Suppressor macrophage (primary cell): Measurements from ENCODE around the gene HOXD3.

Experiments used
- DNase-seq, 4 experiments: peaks; one replicate each; pipeline ENCODE4 v3.0.0-alpha.2; 2020 to 2022
- total RNA-seq, 17 experiments: gene quantifications; one replicate each; lab custom pipeline; 2026; ENCODE audit warnings: mixed read lengths in 6 of 17, inconsistent platforms in 3 of 17; lab: John Stamatoyannopoulos, UW

Gene HOXD3
- 0 to 0.99 (median 0) reads per million in 17 experiments for total RNA-seq

DNA sequence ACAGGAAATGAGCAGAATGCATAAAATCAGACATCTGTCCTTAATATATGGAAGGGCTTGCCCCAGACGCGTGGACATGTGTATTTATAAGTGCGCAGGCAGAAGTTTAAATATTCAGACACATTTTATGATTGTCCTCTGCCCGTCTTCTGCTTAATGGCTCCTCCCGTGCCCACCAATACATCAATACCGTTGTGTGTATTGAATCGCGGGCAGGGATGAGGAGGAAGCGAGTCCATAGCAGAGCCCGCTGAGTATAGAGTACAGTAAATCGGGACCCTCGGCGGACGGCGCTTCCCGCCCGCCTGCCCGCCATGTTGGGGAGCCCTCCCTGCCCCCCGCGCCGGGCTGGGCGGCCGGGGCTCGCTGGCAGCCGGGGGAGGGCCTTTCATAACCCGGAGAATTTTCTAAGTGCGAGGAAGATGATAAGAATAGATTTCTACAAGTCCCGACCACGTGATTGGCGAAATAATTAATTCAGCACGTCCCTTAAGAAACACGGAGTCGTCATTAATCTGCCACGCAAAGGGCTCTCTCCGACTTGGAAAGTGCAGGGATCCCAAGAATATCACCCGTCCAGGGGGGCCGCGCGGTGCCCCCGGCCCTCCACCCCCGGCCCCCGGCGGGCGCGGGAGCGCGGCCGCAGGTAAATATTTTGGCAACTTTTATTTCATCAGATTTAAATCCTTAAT lies at the start of gene HOXD3:
TSS of gene HOXD3 (plus strand) at position 501 of the 692 bp plus-strand sequence. CDS start 11,808 bp downstream, outside the sequence.
- no peak for DNase-seq

DNA sequence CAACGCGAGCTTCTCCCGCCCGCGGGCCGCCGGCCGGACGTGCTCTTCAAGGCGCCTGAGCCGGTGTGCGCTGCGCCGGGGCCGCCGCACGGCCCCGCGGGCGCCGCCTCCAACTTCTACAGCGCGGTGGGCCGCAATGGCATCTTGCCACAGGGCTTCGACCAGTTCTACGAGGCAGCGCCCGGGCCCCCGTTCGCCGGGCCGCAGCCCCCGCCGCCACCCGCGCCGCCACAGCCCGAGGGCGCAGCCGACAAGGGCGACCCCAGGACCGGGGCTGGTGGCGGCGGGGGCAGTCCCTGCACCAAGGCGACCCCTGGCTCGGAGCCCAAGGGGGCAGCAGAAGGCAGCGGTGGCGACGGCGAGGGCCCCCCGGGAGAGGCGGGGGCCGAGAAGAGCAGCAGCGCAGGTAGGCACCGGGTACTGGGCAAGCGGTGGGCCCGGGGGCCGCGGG lies 49.4 kb upstream of the HOXD3 start:
- peak in 1 of 4 experiments; percentile 36 for DNase-seq

DNA sequence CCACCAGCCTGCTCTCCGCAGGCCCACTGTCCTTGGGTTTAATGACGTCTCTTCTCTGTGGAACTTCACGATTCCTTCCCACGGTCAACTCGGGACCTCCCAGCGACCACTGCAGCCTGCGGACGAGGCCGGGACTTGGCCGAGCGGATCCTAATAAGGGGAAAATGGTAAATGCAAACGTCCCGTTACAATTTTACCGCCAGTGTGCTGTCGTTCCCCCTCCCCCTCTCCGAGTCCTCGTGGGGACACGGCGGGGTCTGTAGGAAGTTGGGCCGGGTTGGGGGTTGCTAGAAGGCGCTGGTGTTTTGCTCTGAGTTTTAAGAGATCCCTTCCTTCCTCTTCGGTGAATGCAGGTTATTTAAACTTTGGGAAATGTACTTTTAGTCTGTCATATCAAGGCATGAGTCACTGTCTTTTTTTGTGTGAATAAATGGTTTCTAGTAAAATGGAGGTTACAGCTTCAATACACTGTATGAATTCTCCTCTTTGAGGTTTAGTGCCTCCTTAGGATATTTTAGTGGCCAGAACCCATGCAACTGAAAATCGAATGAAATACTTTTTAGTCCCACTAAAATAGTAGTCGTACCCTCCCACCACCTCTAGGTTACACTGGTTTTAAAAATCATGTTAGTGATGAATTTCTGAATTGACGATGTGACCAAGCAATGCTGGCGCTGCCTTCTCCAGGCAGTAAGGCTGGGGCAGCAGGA lies 47.8 kb upstream of the HOXD3 start:
- DNase-seq, result no peak

DNA sequence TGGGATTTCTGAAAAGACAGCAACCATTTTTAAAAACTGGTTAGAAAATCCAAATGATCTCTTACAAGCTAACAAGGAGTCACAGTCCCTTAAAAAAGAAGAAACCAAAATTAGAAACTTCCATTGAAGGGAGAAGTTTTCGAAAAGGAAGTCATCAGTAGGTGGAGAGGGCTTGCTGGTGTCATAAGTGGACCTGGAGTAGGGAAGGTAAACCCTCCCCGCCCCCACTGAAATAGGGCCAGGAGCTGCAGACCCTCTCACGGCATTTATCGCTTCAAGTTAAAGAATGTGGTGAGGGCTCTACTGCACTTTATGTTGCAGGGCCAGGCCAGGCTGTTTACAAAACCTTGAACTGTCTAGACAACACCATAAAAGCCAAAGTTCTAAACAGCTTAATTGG lies 47.2 kb upstream of the HOXD3 start:
- no peak for DNase-seq

DNA sequence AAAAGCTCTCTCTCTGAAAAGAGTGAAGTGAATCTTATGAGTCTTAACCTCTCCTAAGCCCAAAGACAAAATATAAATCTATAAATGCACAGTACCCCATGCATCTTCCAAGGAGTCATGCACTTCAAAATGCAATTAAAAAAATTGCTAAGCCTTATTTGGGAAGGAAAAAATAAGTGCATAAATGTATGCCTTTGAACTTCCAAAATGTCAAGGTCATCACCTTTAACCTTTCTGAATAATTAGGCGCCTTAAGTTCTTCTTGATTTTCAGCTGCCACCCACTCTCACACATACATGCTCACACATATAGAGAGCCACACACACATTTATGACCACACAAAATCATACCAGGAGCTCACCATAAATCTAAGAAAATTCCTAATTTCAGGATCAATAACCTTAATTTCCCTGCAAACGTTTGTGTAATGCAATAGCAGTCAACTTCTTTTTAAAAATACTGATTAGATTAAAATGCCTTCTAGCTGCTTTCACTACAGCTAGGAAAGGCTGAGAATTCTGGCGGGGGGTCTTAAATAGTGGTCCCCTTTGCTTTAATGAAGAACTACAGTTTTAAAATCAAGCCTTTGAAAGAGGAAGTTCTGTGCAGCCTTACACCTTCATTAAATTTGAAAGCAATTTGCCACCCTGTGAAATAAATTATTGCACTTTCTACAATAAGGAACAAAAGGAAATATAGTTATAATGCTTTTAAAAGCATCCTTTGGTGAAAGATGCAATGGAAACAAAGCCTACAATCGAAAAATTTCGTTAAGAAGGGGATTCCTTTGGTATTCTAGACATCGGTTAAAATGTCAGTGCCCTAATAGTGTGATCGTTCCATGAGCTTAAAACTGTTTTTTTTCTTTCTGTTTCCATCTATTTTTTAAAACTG lies 46.4 kb upstream of the HOXD3 start:
- no peak for DNase-seq

DNA sequence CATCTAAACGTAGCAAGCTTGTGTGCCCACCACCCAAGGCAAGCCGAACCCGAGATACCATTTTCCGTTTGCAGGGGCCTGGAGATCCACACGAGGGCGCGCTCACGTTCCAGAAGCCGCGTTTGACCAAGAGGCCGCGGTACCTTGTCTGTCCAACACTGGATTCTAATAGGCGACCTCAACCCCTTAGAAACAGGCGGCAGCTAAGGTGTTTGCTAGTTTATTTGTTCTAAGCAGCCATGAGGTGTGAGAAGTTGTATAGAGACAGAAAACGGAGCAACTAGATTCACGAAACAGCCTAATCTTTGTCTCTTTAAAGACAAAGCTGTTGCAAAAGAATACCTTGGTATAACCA lies 45.8 kb upstream of the HOXD3 start:
- peak; percentile 35 to 54 (median 42) for DNase-seq

DNA sequence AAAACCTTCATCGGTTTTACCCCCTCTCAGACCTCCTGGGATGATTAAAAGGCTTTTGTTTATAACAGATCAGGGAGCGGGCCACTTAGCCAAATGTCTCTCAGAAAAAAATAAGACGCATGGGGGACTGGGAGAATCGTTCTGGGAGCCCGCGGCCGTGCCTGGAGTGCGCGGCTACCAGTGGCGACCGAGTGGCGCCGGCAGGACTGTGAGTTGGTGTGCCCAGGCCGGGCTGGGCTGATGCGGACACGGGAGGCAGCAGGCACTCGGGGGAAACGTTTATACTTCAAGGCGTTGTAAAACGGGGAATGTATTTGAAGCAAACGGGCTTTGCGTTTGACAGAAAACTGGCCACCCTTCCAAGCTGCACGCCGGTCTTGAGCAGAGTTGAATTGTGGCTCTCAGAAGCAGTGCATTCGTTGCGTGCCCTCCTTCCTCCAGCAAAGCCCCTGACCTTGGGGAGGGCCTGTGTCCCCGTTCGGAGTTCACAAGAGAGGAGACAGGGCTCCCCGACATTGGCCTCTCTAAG lies 45.2 kb upstream of the HOXD3 start:
- no peak for DNase-seq

DNA sequence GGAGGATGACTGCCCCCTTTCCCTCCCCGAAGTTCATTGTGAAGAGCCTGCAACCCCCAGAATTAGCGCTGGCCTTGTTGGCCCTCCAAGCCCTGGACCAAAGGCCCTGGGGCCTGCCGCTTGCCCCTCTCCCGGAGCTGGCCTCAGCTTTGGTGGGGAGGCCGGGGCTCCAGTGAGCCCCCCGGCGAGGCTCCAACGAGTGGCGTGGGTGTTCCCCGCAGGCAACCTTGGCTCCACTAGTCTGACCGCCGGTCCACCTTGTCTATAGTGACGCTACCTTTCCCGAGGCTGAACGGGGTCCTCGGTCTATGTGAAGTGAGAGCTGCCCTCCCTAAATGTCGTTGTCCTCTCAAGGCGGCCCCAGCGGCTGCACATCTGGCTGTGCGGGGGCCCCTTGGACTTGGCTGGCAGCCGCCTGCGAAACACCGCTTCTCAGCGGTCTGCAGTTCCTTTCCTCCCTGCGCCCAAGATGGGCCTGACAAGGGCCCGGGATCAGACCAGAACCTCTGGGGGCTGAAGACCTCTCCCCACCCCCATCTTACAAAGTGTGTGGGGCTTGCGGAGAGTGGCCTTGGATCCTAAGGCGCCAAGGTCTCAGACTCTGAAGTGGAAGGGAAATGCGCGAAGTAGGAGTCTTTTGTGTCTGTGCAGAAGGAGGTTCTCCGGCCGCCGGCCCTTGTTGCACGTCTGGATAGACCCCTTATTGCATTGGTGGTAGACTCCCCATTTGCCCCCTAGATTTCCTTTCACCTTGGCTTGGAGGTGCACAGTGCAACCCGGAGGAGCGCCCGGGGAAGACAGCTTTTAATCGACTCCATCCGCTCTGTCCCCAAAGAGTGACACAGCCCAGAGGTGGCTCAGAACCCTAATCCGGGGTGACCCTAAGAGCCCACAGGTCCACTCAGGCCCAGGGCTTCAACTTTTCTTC lies 44.5 kb upstream of the HOXD3 start:
- DNase-seq, result no peak

DNA sequence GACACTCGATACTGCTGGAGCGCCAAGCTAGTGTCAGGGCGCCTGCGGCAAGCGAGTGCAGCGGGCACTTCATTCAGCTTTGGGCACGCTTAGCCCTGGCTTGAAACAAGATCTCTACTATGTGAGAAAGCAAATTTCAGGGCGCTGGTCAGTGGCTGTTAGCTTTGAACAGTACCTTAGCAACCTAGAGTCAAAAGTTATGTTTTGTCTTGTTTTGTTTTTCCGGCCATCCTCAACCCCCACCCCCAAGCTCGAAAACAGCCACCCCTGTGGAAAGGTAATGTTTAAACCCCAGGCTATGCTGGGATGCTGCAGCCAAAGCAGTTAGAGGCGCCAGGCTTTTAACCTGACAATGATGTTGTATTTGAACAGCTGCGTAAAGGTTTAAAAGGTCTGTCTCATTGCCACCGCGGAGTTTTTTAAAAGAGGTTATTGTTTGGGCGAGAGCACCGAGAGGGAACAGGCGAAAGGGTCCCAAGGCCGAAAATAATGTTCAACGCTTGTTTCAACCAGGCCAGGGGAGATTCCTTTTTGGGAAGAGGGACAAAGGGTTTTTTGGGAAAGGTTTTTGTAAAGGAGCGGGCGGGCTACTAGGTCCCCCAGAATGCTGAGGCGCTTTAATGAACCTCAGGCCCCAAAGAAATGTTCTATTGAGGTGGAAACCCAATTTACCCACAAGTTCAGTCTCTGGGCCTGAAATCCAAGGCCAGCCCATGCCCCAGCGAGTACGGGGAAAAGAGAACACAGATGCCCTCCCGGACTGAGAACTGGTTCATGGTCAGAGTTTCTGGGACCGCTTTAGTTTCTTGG lies 42.8 kb upstream of the HOXD3 start:
- no peak for DNase-seq

DNA sequence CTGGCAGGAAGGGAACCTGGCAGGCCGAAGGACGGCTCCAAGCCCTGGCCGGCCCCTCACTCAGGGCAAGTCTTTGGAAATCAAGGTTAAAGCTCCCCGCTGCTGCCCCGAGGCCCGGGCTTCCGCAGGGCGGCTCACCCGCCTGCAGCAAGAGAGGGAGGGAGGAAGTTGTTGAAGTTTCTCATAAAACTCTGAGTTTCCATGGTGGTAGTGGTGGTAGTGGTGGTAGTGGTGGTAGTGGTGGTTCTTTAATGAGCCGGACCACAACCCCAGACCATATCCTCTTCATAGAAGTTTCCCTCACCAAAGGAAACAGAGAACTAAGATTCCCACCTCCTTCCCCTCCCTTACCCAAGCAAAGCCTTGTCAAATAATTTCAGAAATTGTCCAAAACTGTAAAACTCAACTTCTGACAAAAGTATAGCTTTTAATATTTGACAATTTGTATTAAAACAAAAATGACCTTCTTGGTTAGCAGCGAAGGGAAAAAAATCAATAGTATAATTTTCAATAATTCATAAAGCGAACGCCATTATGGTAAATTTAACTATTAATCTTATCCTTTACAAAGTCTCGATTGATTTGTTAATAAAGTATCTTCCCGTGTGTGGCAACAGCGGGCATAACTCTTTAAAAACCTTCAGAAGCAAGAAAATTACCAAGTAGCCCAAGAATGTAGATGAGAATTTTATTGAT lies 42.0 kb upstream of the HOXD3 start:
- DNase-seq, result no peak

DNA sequence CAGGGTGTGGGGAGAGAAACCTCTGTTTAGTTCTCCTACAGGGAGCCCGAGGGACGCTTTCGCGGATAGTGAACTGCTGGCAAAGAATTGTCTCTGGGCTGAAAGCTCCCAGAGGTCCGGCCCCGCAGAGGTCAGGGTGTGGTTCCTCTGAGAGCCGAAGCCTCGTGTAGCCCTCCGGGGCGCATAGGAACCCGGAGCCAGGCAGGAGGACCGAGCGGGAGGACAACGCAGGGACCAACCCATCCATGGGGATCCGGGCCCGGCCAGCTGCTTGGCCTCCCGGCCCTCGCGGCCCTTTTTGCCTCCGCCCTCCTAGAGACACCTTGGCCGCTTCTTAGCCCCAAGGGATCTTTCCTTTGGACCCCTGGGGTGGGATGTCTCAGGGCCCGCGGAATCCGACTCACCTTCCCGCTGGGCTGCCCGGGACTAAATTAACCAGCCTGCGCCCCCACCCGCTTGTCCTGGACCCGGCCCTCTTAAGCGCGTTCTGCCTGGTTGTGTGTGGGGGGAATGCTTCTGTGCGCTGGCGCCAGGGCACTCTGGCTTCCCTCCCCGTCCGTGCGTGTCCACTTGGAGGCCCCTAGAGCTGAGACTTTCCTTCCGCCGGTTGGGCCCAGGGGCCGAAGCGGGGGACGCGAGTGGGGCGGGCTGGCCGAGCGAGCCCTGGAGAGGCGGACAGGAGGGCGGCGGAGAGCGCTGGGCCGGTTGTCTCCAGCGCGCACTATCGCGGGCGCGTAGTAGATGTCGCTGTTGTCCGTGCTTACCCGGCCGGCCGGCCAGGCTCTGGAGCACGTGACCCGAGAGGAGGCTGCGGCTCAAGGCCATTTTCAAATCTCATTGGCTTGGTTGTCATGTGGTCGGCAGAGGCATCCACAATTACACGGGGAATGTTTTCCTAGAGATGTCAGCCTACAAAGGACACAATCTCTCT lies 41.0 kb upstream of the HOXD3 start, which contains the start of gene HOXD10:
TSS of gene HOXD10 (plus strand) at position 896 of the 931 bp plus-strand sequence. CDS start 56 bp downstream, outside the sequence.
- no peak for DNase-seq

DNA sequence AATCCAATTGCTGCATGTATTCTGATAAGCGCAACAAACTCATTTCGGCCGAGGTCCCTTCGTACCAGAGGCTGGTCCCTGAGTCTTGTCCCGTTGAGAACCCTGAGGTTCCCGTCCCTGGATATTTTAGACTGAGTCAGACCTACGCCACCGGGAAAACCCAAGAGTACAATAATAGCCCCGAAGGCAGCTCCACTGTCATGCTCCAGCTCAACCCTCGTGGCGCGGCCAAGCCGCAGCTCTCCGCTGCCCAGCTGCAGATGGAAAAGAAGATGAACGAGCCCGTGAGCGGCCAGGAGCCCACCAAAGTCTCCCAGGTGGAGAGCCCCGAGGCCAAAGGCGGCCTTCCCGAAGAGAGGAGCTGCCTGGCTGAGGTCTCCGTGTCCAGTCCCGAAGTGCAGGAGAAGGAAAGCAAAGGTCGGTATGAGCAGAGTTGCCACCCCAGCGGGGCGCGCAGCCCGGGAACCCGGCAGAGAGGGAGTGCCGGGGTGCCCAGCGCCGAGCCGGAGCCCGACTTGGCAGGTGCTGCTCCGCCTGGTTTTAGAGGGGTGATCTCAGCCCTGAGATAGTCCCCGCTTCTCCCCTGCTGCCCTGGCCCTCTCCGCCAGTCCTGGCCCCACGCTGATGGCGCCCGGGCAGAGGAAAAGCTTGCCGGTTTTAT lies 39.8 kb upstream of the HOXD3 start:
- DNase-seq, result no peak

DNA sequence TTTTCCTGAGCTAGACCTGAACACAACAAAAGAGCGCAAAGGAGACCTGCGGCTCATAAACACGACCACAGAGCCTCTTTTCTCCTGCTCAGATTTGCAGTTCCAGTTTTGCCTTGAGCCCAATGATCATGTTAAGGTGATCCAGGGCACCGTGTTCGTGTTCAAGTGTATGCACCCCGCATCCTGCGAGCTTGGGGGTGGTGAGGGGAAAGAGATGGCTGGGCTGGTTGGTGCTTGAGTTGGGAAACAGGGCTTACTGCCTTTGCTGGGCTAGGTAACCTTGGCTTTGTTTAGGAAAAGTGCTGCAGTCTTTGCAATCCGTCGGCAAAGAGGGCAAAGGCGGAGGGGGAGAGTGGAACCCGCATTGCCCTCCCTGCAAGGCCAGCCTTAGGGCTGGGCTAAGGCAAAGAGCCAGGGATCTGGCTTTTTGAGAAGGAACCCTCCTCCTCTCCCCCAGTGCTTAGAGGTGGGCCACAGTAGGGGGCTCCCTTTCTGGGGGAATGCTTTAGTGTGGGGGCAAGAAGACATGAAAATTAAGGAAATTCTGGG lies 39.2 kb upstream of the HOXD3 start:
- no peak for DNase-seq

DNA sequence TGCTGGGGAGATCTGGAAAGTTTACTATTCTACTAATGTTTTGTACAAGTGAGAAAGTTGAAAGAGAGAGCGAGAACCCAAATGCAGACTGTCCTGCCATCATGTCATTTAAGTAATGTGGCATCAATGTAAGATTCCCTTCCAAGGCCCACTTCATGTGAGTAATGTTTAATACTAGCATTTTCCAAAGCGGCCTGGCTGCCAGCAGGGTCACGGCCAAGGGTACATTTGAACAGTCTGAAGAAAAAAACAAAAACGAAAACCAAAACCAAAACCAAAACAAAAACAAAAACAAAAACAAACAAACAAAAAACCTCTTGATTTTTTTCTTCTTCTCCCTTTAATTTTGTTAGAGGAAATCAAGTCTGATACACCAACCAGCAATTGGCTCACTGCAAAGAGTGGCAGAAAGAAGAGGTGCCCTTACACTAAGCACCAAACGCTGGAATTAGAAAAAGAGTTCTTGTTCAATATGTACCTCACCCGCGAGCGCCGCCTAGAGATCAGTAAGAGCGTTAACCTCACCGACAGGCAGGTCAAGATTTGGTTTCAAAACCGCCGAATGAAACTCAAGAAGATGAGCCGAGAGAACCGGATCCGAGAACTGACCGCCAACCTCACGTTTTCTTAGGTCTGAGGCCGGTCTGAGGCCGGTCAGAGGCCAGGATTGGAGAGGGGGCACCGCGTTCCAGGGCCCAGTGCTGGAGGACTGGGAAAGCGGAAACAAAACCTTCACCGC lies 38.3 kb upstream of the HOXD3 start:
- peak in 3 of 4 experiments; percentile 42 to 58 (median 57) for DNase-seq

DNA sequence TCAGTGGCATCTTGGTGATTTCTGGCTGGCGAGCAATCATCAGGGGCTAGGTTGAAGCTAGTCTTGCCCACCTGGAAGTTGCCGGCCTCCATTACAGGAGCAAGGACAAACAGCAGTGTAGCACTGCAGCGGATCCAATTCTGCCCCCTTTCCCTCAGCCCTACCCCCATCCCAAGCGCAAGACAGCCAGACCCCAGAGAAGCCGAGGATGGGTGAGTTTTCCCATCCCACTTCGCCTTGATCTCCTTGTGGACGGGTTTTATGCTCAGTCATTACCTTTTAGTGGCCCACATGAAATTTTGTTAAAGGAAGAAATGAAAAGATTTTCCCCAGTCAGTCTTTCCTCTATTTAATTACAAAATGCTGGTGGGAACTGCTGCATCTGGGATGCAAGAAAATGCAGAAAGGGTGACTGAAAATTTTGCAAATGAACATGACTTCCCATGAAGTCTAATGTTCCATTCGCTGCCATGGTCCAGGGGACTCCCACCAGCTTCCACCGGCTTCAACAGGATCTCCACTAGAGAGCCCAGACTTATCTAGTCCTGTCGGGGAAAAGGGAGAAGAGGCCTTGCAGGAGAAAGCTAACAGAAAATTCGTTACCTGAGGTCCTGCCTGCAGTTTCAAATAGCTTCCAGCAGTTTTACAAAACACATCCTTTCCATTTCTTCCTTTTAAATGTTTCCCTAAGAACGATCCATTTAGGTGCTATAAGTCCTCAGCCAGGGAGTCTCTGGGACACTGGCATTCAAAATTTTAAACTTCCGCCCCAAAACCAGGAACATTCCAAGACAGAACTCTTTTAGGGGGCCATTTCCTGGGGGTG lies 36.5 kb upstream of the HOXD3 start:
- no peak for DNase-seq
